Measurements from ENCODE around the gene DBF4B.

- no peak for TF ChIP-seq POLR2A (IDR thresholded peaks at IDR 0.05)
- no peak for TF ChIP-seq CTCF (IDR thresholded peaks at IDR 0.05)
Measured at GRCh38 chr17:44767493-44767892, 59.0 kb downstream of the DBF4B start.
